GM21447 (cell line): ENCODE measurements around the gene KCNN4.

Experiments
- ATAC-seq: cut with Tn5 transposase; IDR thresholded peaks from one replicate; pipeline ENCODE4 v1.9.1; 2021; ENCODE audit not compliant: unreplicated experiment

The KCNN4 gene

DNA sequence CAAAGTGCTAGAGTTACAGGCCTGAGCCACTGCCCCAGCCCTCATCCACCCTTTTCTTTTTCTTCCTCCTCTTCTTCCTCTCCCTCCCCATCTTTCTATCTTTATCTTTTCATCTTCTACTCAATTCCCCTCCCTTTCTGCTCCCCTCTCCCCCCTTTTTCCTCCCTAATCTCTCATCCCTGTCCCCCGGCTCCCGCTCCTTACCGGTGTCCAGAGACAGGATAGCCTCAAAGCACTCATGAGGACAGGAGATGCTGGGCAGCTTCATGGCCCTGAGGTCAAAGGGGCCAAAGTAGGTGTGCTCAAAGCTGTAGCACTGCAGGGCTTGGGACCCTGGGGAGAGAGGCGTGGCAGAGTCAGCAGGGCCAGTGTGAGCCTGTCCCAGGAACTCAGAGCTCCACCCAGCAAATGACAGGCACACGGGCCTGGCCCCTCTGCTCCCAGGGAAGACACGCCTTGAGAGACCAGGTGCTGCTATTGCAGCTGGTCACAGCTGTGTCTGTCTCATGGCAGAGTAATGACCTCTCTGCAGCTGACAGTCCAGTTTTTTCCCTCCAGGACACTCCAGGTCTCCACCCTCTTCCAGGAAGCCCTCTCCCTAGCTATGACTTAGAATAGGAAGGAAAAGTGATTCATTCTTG lies 18.8 kb upstream of the KCNN4 start:
- ATAC-seq: no peak

DNA sequence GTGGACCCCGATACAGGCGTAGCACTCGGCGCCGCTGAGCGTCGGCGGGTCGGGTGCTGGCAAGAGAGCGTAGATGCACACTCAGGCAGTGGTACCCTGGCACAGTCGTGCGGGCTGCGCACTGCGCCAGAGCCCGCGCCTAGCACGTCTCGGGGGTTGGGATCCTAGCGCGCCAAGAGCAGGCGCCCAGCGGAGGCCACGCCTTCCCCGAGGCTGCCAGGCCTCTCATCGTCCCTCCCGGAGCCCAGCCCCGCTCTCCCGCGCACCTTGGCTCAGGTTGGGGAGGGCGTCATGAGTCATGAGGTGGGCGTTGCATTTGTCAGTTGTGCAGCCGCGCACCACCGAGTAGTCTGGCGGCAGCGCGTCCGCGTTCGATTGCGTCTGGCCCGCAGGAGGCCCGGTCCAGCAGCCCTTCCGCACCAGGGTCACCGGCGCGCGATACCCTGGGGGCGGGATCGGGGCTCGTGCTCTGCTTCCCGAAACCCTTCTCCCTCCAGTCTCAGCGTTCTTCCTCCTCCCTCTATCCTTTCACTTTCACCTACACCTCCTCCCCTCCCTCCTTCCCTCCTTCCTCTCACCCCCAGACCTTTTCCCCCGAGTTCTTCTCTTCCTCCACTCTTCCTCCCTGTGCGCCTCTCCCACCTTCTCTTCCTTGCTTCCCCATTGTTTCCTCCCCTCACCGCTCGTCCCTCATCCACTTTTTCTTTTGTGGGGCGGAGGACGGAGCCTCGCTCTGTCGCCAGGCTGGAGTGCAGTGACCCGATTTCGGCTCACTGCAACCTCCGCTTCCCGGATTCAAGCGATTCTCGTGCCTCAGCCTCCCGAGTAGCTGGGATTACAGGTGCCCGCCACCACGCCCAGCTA lies 18.0 kb upstream of the KCNN4 start:
- no peak for ATAC-seq

DNA sequence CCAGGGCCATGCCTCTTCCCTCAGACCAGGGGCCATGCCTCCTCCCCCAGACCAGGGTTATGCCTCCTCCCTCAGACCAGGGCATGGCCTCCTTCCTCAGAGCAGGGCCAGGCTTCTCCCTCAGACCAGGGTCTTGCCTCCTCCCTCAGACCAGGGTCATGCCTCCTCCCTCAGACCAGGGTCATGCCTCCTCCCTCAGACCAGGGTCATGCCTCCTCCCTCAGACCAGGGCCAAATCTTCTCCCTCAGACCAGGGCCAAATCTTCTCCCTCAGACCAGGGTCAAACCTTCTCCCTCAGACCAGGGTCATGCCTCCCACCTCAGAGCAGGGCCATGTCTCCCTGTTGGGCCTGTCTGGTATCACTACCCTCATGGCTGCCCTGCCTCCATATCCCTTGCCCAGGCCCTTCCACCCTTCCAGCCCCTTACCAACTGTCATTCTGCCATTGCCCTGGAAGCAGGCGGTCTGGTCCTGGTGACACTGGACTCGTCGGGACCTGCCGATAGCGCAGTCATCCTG lies 17.3 kb upstream of the KCNN4 start:
- ATAC-seq: no peak

DNA sequence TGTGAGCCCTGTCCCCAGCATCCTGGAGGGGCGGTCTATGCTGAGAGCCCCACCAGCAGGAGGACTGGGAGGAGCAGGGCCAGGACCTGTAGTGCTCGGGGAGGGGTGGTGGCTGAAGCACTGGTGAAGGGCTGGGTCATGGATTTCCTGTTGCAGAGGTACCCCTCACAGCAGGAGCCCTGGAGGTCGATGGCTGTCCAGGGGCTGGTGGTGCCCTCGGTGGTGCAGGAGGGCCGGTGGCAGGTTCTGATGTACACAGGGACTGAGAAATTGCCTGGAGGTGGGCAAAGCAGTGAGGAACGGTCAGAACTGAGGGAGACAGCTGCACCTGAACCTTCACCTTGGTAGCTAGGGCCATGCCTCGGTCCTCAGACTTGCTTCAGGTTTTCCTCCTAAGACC lies 16.8 kb upstream of the KCNN4 start:
- no peak for ATAC-seq

DNA sequence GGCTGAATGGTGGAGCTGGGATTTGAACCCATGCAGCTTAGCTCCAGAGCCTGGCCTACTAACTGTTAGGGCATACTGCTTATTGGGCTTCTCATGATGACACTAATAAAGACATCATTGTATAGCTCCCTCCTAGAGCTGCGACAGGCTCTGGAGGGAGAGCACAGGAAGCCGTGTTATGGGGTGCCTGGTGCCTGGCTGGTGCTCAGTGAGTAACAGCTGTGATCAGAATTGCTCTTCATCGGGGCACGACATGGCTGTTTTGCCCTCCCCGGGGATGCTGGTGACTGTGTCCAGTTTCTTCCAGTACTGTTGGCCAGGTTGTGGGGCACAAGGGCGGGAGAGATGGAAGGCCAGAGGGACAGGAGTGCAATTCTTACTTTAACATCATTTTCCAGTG lies 16.3 kb upstream of the KCNN4 start:
- ATAC-seq: no peak

DNA sequence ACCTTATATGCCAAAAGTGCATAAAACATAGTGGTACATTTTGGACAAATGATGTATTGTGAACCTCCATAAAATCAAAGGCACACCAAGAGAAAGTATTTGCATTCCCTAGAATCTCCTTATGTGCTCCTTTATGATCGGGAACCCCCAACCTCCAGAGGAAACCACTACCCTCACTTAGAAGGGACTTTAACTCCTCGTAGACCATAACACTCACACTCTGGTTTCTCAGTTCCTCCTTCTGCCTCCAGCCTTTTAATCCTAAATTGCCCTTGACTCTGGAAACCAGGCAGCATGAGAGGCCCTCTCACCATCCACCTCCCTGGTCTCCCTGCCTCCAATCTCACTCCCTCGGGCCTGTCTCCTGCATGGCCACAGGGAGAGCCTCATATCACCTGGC lies 9.8 kb upstream of the KCNN4 start:
- ATAC-seq: no peak

DNA sequence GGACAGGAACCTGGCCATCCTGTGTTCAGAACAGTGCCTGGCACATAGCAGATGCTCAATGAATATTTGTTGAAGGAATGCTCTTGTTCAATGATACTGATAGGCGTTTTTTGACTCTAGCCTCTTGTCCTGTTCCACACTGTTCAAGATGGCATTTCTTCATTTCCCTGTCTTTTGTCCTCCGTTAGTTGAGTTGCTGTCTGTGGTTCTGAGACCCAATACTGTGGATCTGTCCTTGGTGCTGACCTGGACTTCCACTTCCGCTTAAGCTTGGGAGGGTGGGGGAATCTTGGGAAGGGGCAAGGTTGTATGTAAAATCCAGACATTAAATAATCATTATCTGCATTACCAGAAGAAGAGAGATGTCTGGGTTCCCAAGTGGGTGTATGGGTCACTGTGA lies 8.3 kb upstream of the KCNN4 start:
- ATAC-seq: no peak

DNA sequence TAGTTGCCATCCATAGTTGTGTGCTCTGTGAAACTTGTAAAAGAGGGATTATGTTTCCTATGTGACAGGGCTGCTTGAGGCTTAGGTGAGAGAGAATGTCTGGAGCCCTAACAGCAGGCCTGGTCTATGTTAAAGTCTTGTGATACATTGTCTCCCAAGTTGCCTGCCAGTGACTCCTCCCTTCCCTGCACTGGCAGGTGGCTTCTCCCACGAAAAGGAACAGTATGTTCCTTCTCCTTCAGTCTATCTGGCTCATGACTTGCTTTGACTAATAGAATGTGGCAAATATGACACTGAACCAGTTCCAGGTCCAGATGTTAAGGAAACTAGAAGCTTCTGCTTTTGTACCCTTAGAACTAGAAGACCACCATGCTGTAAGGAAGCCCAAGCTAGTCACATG lies 5.9 kb upstream of the KCNN4 start:
- ATAC-seq: no peak

DNA sequence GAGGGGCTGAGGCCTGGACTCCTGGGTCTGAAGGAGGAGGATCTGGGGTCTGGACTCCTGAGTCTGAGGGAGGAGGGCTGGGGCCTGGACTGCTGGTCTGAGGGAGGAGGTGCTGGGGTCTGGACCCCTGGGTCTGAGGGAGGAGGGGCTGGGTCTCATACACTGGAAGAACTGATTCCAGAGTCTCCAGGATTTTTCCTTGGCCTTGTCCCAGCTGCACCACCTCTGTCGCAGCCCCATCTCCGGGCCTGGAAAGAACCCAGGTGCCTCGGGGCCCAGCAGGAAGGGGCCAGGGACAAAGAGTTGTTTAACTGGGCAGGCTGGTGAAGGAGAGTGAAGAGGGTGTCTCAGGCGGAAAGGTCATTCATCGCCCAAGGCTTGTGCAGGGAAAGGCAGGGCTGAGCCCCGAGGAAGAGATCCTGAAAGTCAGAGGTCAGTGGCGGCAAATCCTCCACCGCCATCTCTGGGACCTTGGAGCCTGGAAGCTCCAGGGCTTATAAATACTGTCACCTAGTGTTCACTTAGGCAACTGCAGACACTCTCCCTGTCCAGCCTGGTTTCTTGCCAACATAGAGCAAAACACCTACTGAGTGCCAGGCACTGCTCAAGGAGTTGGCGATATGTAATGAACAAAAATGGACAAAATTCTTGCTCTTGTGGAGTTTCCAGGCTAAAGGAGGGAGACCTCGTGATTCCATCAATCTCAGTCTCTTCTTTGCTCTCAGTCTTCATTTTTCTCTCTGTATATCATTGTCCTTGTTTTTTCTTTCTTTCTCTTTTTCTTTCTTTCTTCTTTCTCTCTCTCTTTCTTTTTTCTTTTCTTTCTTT lies 4.4 kb upstream of the KCNN4 start:
- ATAC-seq: no peak

DNA sequence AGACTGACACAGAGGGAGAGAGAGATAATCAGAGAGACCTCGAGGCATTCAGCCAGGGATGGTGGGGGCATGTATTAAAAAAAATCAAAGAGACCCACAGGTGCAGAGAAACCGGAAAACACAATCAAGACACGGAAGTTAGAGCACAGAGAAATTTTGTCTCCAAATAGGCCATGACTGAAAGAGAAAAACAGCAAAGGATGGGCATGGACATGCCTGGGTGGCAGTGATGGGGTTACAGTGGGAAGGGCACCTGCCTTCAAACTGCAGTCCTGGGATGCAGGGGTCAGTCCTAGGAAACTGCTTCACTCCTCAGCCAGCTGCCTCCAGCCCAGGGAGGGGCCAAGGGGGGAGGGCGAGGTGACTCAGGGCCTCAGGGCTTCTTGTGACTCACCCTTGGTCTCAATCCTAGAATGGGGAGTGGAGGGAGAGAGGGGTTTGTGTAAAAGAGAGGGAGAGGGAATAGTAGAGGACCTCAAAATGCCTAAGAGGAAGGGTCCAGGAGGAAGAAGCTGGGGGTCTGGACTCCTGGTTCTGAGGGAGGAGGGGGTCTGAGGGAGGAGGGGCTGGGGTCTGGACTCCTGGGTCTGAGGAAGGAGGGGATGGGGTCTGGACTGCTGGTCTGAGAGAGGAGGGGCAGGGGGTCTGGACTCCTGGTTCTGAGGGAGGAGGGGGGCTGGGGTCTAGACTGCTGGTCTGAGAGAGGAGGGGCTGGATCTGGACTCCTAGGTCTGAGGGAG lies 3.6 kb upstream of the KCNN4 start:
- ATAC-seq: no peak

DNA sequence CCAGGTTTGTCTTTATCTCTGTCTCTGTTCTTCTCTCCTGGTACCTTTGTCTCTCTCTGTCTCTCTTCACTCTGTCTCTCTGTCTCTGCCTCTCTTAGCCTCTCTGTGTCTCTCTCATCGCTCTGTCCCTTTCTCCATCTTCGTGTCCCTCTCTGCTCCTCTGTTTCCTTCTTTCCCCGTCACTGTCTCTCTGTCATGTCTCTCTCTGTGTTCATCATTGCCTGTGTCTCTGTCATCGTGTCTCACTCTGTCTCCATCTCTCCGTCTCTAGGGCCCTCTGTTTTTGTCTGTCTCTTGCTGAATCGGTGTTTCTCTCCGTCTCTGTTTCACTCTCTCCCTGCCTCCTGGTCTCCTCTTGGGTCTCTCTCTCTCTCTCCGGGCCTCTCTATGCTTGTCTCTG lies 2.9 kb upstream of the KCNN4 start:
- no peak for ATAC-seq

DNA sequence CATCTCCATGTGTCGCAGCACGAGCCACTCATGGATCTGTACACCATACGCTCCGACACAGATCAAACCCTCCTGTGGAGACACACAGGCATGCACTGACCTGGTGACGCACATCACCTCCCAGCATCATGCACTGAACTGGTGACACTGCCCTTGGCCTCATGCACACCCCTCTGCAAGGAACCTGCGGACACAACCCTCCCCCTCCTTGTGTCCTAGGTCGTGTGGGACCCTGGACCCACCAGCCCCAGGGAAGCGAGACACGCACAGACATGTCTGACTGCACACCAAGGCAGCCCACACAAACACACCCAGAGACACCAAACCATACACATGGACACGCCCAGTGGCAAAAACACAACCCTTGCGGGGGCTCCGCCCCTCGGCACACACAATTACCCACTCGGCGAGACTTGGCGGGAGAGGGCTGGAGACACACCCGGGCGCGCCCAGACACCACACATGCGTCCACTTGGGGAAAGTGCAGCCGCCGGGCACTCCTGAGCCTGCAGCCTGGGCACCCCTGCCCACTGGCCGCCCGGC lies 2.0 kb upstream of the KCNN4 start:
- no peak for ATAC-seq

DNA sequence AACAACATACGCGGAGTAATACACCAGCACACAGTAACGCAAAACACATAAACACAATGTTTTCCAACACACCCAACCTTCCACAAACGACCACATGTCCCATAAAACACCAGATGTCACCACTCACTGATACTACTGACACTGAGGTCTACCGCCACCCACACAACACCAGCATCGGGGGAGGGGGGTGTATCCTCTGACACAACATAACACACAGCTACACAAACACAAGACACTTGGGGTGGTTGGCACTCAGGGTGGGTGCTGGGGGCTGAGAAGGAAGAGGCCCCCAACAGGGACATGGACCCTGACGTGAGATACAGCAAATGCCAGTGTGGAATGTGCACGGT lies 1.5 kb upstream of the KCNN4 start:
- no peak for ATAC-seq

DNA sequence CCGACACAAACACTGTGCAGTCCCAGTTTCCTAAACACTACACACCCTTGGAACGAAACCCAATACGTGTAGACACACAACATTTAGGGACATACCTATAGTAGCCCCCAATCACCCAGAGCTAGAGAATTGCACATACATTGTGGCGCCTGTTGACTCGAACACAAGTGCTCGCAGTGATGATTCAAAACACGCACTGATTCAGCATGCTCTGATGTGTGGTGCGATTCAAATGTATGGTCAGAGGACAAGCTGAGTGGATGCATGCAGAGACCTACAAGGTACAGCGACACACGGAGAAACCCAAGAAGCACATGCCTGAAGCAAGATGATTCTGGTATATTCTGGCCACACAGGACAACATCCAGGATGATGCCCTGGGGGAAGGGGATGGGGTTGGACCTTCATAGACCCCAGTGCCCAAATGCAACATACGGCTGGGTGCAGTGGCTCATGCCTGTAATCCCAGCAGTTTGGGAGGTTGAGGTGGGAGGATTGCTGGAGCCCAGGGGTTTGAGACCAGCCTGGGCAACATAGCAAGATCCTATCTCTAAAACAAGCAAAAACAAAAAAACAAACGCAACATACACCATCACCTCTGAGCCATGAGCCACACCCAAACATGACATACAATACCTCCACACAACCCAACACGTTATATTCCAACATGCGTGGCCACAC lies 997 bp upstream of the KCNN4 start:
- no peak for ATAC-seq

DNA sequence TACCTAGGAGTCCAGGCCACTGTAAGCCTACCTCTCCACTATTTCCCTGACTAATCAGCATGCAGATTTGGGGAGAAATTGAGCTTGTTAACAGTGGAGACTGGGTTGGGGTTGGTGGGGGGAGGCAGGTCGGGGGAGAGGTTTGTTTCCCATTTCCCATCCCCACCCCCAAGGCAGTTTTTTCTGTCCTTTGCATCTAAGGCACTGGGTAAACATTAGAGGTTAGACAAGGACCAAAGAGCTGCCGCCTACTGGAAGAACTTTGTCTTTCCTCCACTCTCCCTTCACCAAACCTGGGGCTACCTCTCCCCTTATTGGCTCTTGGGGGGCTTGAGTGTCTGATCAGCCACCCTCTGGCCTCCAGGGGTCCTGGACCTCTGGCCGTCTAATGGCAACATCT lies 953 bp downstream of the KCNN4 start:
- ATAC-seq: no peak

DNA sequence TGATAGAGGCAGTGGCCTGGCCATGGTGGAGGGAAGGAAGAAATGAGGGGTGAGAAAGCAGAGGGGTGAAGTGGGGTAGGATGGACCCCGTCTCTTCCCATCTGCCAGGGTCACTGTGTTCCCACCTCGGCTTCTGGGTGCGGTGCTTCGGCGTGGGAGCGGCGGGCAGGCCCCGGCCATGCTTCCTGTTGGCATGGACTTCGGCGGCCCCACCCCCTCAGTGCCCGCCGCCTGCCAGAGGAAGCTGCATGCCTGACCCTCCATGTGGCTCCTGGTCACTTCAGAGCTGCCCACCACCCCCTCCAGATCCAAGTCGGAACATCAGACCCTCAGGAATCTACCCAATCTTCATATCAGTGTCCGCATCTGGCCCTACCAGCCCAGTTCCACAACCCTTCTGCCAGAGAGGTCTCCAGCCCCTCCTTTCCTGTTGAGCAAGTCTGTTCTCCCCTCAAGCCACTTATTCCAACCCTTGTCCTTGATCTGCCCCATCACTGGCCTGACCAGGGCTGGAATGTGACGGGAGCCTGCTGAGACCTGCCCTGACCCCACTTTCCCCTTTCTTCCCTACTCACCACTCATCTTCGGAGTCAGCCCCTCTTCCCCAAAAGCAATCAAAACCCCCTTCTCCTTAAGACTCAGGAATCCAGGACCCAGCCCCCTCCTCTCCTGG lies 1.5 kb downstream of the KCNN4 start:
- ATAC-seq: no peak

DNA sequence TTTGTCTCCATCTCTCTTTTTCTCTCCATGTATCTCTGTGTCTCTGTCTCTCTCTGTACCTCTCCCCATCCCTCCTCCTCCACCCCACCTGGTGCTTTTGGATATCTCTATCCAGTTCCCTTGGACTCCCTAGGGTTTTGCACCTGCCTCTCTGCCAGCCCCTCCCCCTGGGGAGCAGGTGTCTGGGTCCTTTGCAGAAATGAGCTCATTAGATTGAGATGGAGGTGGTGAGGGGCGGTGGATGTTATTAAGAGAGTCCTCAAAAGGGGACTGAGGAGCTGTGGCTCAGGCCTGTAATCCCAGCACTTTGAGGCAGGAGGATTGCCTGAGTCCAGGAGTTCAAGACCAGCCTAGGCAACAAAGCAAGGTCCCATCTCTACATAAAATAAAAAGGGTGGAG lies 2.1 kb downstream of the KCNN4 start:
- no peak for ATAC-seq

DNA sequence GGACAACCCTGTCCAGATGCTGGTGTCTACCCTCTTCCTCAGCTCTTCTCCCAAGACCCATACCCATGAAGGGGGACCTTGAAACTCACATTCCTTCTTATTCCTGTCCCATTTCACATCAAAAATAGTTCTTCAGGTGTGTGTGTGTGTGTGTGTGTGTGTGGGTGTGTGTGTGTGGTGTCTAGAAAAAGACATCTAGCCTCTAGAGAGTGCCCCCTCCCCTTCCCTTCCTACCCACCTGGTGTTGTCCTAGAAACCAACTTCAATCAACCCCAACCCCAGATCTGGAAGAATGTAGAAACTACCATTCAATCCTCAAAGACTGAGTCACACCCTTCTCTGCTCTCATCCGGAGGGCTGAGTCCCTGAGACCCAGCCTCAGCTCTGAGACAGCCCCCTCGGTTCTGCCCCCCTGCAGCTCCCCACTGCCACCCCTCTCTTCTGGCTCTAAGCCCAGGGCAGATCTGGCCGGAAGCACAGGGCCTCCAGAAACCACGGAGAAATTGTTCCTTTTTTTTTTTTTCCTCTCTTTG lies 3.5 kb downstream of the KCNN4 start:
- no peak for ATAC-seq

DNA sequence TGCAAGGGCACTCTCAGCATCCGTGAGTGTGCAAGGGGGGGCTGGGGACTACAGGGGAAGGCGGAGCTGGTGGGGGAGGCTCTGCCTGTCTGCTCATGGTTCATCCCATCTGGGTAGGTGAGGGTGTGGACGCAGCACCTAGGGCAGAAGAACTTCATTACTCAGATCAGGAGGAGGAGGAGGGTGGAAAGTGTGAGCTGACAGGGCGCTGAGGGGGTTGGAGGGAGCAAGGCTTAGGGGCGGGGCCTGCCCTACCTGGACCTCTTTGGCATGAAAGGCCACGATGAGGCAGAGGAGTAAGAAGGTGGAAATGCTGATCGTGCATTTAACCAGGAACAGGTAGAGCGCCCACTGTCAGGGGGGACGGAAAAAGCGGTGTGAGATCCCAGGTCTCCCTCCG lies 4.5 kb downstream of the KCNN4 start:
- ATAC-seq: no peak
